ENCODE measurements around the gene OR13A1.
"Not testable (repeated sequence)": the region's sequence is repeated elsewhere in the genome, so short reads cannot be mapped to it uniquely, and the experiment has no call there.

OR13A1 gene

GRCh38 chr10:45282061-45282460 lies 33.3 kb downstream of the OR13A1 start:
- DNase-seq (ENCODE audit: low read depth in 2 of 2), result no peak

GRCh38 chr10:45280113-45280760 lies 35.2 kb downstream of the OR13A1 start:
- no peak for DNase-seq (ENCODE audit: low read depth in 2 of 2)

GRCh38 chr10:45279682-45280081 lies 35.7 kb downstream of the OR13A1 start:
- DNase-seq (ENCODE audit: low read depth in 2 of 2), result no peak

GRCh38 chr10:45278860-45279498 lies 36.4 kb downstream of the OR13A1 start:
- no peak for DNase-seq (ENCODE audit: low read depth in 2 of 2)

GRCh38 chr10:45276146-45276545 lies 39.3 kb downstream of the OR13A1 start:
- DNase-seq (ENCODE audit: low read depth in 2 of 2), result not testable (repeated sequence)

GRCh38 chr10:45274364-45274763 lies 41.0 kb downstream of the OR13A1 start:
- no peak for DNase-seq (ENCODE audit: low read depth in 2 of 2)

- DNase-seq (ENCODE audit: low read depth in 2 of 2), result not testable (repeated sequence)
Observed at GRCh38 chr10:45267777-45268176, 47.6 kb downstream of the OR13A1 start.

- DNase-seq (ENCODE audit: low read depth in 2 of 2), result no peak
Observed at GRCh38 chr10:45265996-45266395, 49.4 kb downstream of the OR13A1 start.

GRCh38 chr10:45261946-45262345 lies 53.5 kb downstream of the OR13A1 start:
- DNase-seq (ENCODE audit: low read depth in 2 of 2), result no peak

GRCh38 chr10:45261243-45261775 lies 54.1 kb downstream of the OR13A1 start:
- no peak for DNase-seq (ENCODE audit: low read depth in 2 of 2)

- DNase-seq (ENCODE audit: low read depth in 2 of 2), result not testable (repeated sequence)
Observed at GRCh38 chr10:45260635-45261034, 54.8 kb downstream of the OR13A1 start.

GRCh38 chr10:45259786-45260495 lies 55.5 kb downstream of the OR13A1 start:
- DNase-seq (ENCODE audit: low read depth in 2 of 2), result not testable (repeated sequence)

GRCh38 chr10:45257600-45257999 lies 57.8 kb downstream of the OR13A1 start:
- no peak for DNase-seq (ENCODE audit: low read depth in 2 of 2)

- DNase-seq (ENCODE audit: low read depth in 2 of 2), result no peak
Observed at GRCh38 chr10:45256246-45256645, 59.2 kb downstream of the OR13A1 start.

GRCh38 chr10:45255706-45256105 lies 59.7 kb downstream of the OR13A1 start:
- DNase-seq (ENCODE audit: low read depth in 2 of 2), result no peak

- no peak for DNase-seq (ENCODE audit: low read depth in 2 of 2)
Observed at GRCh38 chr10:45254892-45255291, 60.5 kb downstream of the OR13A1 start.

- DNase-seq (ENCODE audit: low read depth in 2 of 2), result no peak
Observed at GRCh38 chr10:45253183-45253914, 62.1 kb downstream of the OR13A1 start.

Data from stimulated activated CD8-positive, alpha-beta memory T cell treated with anti-CD3 and anti-CD28 coated beads, Interleukin-15, amount 100 ng/mL, for 4 hours (primary cell).